ENCODE results near the gene NLRP14. TPM values are rescaled to one million over a fixed set of nuclear protein-coding genes. Genes with fewer than 3 reads are reported as not detected.

The NLRP14 gene
- total and polyA plus RNA-seq, 2 donors (not counting 3 experiments of a cell fraction or from before 2014, with no cell fraction given): 0.24 to 0.26 TPM

- Histone ChIP-seq H3K9me1 (replicated peaks; ENCODE audit: control insufficient read depth, extremely low read depth, insufficient read depth, low read length) (no peaks in the 10 kb centered on the region), H3K36me3 (ENCODE audit: control insufficient read depth in 2 of 2, extremely low read depth in 1 of 2, insufficient read depth in 2 of 2, low read length in 2 of 2) (no peaks in the 10 kb centered on the region), H3K27ac (ENCODE audit: insufficient read depth, low read depth, low read length) (no peak overlapping the region), H3K79me2 (ENCODE audit: control insufficient read depth, insufficient read depth, low read length) (no peaks in the 10 kb centered on the region), H4K20me1 (replicated peaks; ENCODE audit: control insufficient read depth, extremely low read depth, insufficient read depth, low read length) (no peaks in the 10 kb centered on the region), H3K4me1 (ENCODE audit: control insufficient read depth, extremely low read depth, insufficient read depth, low read length) (no peaks in the 10 kb centered on the region), H3K9ac (replicated peaks; ENCODE audit: extremely low read depth, insufficient read depth, low read length) (no peak overlapping the region), H2AFZ (ENCODE audit: low read depth, low read length) (no peak overlapping the region), H3K9me3 (replicated peaks; ENCODE audit: control insufficient read depth, insufficient read depth, low read length) (no peaks in the 10 kb centered on the region), H3K4me2 (ENCODE audit: insufficient read depth, low read length) (no peak overlapping the region), H3K27me3 (ENCODE audit: control insufficient read depth in 2 of 2, insufficient read depth in 2 of 2, low read length in 2 of 2) (no peaks in the 10 kb centered on the region), H3K4me3 (replicated peaks in 1 of 3; ENCODE audit: insufficient read depth in 1 of 3, low read depth in 1 of 3, low read length in 3 of 3) (no peak overlapping the region)
- DNase-seq (ENCODE audit: low read depth, low spot score): no peak
- ChIA-PET POLR2A (no interaction called here), CTCF (no interaction called here)
- dilution Hi-C loops (cut with MboI; ENCODE audit: extremely low pct_ligation_motif_present, low sequenced_read_pairs) (no loop called here), intact Hi-C loops (cut with micrococcal nuclease) (no loop called here)
- FAIRE-seq: no peak
- BruUV-seq (replicated peaks): no TSS peak
- no peak for TF ChIP-seq POLR2A (IDR thresholded peaks at IDR 0.05; ENCODE audit: low read depth, low read length)
- no peak for TF ChIP-seq GATA2 (IDR thresholded peaks at IDR 0.05; ENCODE audit: insufficient read depth, insufficient read length, low read depth, low read length)
- TF ChIP-seq POLR2AphosphoS5 (IDR thresholded peaks at IDR 0.05; ENCODE audit: insufficient read depth, low read depth, low read length): no peak
- no peak for TF ChIP-seq FOS (IDR thresholded peaks at IDR 0.05; ENCODE audit: borderline replicate concordance, insufficient read depth, low read length)
- TF ChIP-seq, protein P1, sequence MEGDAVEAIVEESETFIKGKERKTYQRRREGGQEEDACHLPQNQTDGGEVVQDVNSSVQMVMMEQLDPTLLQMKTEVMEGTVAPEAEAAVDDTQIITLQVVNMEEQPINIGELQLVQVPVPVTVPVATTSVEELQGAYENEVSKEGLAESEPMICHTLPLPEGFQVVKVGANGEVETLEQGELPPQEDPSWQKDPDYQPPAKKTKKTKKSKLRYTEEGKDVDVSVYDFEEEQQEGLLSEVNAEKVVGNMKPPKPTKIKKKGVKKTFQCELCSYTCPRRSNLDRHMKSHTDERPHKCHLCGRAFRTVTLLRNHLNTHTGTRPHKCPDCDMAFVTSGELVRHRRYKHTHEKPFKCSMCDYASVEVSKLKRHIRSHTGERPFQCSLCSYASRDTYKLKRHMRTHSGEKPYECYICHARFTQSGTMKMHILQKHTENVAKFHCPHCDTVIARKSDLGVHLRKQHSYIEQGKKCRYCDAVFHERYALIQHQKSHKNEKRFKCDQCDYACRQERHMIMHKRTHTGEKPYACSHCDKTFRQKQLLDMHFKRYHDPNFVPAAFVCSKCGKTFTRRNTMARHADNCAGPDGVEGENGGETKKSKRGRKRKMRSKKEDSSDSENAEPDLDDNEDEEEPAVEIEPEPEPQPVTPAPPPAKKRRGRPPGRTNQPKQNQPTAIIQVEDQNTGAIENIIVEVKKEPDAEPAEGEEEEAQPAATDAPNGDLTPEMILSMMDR (IDR thresholded peaks at IDR 0.05; ENCODE audit: extremely low read depth in 1 of 2, insufficient read depth in 1 of 2, low read depth in 1 of 2, low read length in 2 of 2): no peak
- TF ChIP-seq EZH2 (IDR thresholded peaks at IDR 0.05; ENCODE audit: borderline replicate concordance, low read depth, low read length, severe bottlenecking): no peak
- TF ChIP-seq MYC (IDR thresholded peaks at IDR 0.05; ENCODE audit: low read depth, low read length): no peak
- TF ChIP-seq, protein P2, sequence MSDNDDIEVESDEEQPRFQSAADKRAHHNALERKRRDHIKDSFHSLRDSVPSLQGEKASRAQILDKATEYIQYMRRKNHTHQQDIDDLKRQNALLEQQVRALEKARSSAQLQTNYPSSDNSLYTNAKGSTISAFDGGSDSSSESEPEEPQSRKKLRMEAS (IDR thresholded peaks at IDR 0.05; ENCODE audit: insufficient read depth, insufficient read length): no peak
- TF ChIP-seq JUN (IDR thresholded peaks at IDR 0.05; ENCODE audit: borderline replicate concordance, insufficient read depth, insufficient read length, low read depth): no peak
These were observed 24.6 kb upstream of the NLRP14 start for GRCh38 chr11:6995703-6996102.
